ENCODE data around the gene RGL1. TPM values are rescaled to one million over a fixed set of nuclear protein-coding genes. Genes with fewer than 3 reads are reported as not detected.

Gene RGL1
- total and polyA plus RNA-seq, 2 experiments from 2014 or later, result 22.8 to 24.1 TPM

GRCh38 chr1:183913567-183913993 is 108.7 kb downstream of the RGL1 start:
- Histone ChIP-seq H3K27me3 (no peaks in the 10 kb centered on the region), H3K27ac (no peak overlapping the region), H3K4me3 (no peak overlapping the region), H3K36me3 (peaks cover 60% of the 10 kb centered on the region), H3K4me1 (ENCODE audit: low read depth) (peaks cover 20% of the 10 kb centered on the region), H3K9me3 (ENCODE audit: low read depth) (no peaks in the 10 kb centered on the region)
- no peak for DNase-seq (ENCODE audit: low read depth in 1 of 2, low spot score in 1 of 2)
- TF ChIP-seq, protein P1, sequence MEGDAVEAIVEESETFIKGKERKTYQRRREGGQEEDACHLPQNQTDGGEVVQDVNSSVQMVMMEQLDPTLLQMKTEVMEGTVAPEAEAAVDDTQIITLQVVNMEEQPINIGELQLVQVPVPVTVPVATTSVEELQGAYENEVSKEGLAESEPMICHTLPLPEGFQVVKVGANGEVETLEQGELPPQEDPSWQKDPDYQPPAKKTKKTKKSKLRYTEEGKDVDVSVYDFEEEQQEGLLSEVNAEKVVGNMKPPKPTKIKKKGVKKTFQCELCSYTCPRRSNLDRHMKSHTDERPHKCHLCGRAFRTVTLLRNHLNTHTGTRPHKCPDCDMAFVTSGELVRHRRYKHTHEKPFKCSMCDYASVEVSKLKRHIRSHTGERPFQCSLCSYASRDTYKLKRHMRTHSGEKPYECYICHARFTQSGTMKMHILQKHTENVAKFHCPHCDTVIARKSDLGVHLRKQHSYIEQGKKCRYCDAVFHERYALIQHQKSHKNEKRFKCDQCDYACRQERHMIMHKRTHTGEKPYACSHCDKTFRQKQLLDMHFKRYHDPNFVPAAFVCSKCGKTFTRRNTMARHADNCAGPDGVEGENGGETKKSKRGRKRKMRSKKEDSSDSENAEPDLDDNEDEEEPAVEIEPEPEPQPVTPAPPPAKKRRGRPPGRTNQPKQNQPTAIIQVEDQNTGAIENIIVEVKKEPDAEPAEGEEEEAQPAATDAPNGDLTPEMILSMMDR (IDR thresholded peaks at IDR 0.05; ENCODE audit: low read depth, low read length), result no peak

DNA sequence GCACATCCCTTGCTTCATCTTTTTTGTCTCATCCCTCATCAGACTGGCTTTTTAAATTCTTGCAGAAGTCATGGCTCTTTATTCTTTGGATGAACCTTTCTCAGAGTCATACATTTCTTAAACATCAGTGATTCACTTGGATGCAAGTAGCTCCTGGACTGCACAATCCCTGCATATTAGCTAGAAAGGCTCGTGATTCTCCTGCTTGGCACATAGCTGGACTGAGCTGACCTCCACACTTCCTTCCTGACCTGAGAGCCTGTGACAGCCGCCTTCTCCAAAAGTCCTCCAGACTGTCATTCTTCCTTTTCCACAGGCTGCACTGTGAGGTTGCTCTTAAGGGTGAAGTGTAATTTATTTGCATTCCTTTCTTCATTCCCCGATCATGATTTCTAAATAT is 109.4 kb downstream of the RGL1 start:
- TF ChIP-seq, protein P1 (IDR thresholded peaks at IDR 0.05; ENCODE audit: low read depth, low read length), result no peak
- no peaks in the 10 kb centered on the region for H3K9me3 ChIP-seq (ENCODE audit: low read depth)
- DNase-seq (ENCODE audit: low read depth in 1 of 2, low spot score in 1 of 2), result peak; percentile 43 to 62
- H3K36me3 ChIP-seq, result peaks cover 56% of the 10 kb centered on the region
- peaks cover 20% of the 10 kb centered on the region for H3K4me1 ChIP-seq (ENCODE audit: low read depth)
- no peak overlapping the region for H3K4me3 ChIP-seq
- no peak overlapping the region for H3K27ac ChIP-seq
- H3K27me3 ChIP-seq, result no peaks in the 10 kb centered on the region

DNA sequence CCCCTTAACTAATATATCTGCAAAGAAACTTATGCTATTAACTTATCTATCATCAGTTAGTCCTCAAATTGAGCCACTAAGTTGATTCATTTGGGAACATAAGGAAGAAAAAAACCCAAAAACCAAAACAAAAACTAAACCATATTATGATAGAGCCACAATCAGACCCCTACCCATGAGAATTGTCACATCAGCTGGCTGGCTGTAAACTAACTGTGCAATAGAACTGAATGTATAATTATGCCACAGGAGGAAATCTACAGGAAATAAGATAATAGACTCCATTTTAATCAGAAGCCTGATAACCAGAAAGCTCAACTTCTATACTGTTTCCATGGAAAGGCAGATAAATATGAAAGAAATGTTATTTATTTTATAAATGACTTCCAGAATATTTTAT is 110.0 kb downstream of the RGL1 start:
- H3K27ac ChIP-seq, result no peak overlapping the region
- H3K36me3 ChIP-seq, result peaks cover 55% of the 10 kb centered on the region
- TF ChIP-seq, protein P1 (IDR thresholded peaks at IDR 0.05; ENCODE audit: low read depth, low read length), result no peak
- no peak for DNase-seq (ENCODE audit: low read depth in 1 of 2, low spot score in 1 of 2)
- H3K4me3 ChIP-seq, result no peak overlapping the region
- no peaks in the 10 kb centered on the region for H3K27me3 ChIP-seq
- H3K9me3 ChIP-seq (ENCODE audit: low read depth), result no peaks in the 10 kb centered on the region
- peaks cover 20% of the 10 kb centered on the region for H3K4me1 ChIP-seq (ENCODE audit: low read depth)

- Histone ChIP-seq H3K9me3 (ENCODE audit: low read depth) (no peaks in the 10 kb centered on the region), H3K4me1 (ENCODE audit: low read depth) (peaks cover 20% of the 10 kb centered on the region), H3K4me3 (no peak overlapping the region), H3K36me3 (peaks cover 54% of the 10 kb centered on the region), H3K27ac (no peak overlapping the region), H3K27me3 (no peaks in the 10 kb centered on the region)
- DNase-seq (ENCODE audit: low read depth in 1 of 2, low spot score in 1 of 2), result peak; percentile 91 to 97
- TF ChIP-seq, protein P1 (IDR thresholded peaks at IDR 0.05; ENCODE audit: low read depth, low read length), result peak; percentile 72
These were observed 110.9 kb downstream of the RGL1 start for GRCh38 chr1:183915625-183916510.

GRCh38 chr1:183916574-183916973 is 111.7 kb downstream of the RGL1 start:
- Histone ChIP-seq H3K9me3 (ENCODE audit: low read depth) (no peaks in the 10 kb centered on the region), H3K36me3 (peaks cover 53% of the 10 kb centered on the region), H3K27me3 (no peaks in the 10 kb centered on the region), H3K4me3 (no peak overlapping the region), H3K4me1 (ENCODE audit: low read depth) (peaks cover 20% of the 10 kb centered on the region), H3K27ac (no peak overlapping the region)
- TF ChIP-seq, protein P1 (IDR thresholded peaks at IDR 0.05; ENCODE audit: low read depth, low read length), result no peak
- no peak for DNase-seq (ENCODE audit: low read depth in 1 of 2, low spot score in 1 of 2)
